Keratinocyte (primary cell): Measurements from ENCODE around the gene UBE2D2.

Experiments
- CTCF ChIP-seq, 3 experiments: IDR thresholded peaks in 1 of 3; conservative IDR thresholded peaks in 1 of 3; optimal IDR thresholded peaks in 1 of 3; 2 replicates in 2 of 3; 3 replicates in 1 of 3; pipeline versions ENCODE3 to v1.5.1; 2011; ENCODE audit warnings: low read length in 3 of 3, mild to moderate bottlenecking in 3 of 3, moderate library complexity in 2 of 3, control low read depth in 1 of 3, inconsistent platforms in 1 of 3; ENCODE audit not compliant: insufficient read depth in 2 of 3; ENCODE audit errors: extremely low read depth in 1 of 3
- EZH2 ChIP-seq: IDR thresholded peaks from one replicate; pipeline ENCODE4 v1.6.1; 2012; ENCODE audit warnings: inconsistent platforms, mild to moderate bottlenecking, low read length, moderate library complexity

- TF ChIP-seq CTCF (optimal IDR thresholded peaks at IDR 0.05 in 1 of 3, IDR thresholded peaks at IDR 0.05 in 1 of 3, conservative IDR thresholded peaks at IDR 0.05 in 1 of 3; ENCODE audit: extremely low read depth in 1 of 3, insufficient read depth in 2 of 3, low read length in 3 of 3) = no peak
- no peak for TF ChIP-seq EZH2
These were observed 84.3 kb downstream of the UBE2D2 start for GRCh38 chr5:139645430-139645871.
